ENCODE data around the gene GLT1D1.

Gene GLT1D1

DNA sequence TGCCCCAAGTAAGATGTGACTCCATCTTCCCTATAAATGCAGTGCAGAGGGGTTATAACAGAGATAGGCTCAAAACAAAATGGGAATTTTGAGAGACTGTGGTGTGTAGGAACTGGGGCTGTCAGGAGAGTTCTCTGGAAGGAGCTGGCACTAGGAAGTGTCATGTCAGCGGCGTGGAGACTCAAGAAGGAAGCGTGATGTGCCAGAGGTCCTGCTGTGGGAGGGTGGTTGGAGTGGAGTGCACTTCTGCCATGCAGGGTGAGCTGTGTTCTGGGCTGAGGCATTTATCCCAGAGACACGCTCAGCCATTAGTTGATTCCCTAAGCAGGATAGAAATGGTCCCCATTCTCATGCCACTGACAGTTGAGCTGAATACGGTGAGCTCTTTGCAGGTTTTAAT, 19.0 kb downstream of the GLT1D1 start:
- no peak for DNase-seq (ENCODE audit: low read depth)
- no peak overlapping the region for H3K4me3 ChIP-seq (replicated peaks; ENCODE audit: low read depth, low read length)
- no peak for TF ChIP-seq CTCF (IDR thresholded peaks at IDR 0.05; ENCODE audit: low read length, missing control alignments)

GRCh38 chr12:128876559-128876958, 23.3 kb downstream of the GLT1D1 start:
- no peak for TF ChIP-seq CTCF (IDR thresholded peaks at IDR 0.05; ENCODE audit: low read length, missing control alignments)
- no peak for DNase-seq (ENCODE audit: low read depth)
- H3K4me3 ChIP-seq (replicated peaks; ENCODE audit: low read depth, low read length), result no peak overlapping the region

DNA sequence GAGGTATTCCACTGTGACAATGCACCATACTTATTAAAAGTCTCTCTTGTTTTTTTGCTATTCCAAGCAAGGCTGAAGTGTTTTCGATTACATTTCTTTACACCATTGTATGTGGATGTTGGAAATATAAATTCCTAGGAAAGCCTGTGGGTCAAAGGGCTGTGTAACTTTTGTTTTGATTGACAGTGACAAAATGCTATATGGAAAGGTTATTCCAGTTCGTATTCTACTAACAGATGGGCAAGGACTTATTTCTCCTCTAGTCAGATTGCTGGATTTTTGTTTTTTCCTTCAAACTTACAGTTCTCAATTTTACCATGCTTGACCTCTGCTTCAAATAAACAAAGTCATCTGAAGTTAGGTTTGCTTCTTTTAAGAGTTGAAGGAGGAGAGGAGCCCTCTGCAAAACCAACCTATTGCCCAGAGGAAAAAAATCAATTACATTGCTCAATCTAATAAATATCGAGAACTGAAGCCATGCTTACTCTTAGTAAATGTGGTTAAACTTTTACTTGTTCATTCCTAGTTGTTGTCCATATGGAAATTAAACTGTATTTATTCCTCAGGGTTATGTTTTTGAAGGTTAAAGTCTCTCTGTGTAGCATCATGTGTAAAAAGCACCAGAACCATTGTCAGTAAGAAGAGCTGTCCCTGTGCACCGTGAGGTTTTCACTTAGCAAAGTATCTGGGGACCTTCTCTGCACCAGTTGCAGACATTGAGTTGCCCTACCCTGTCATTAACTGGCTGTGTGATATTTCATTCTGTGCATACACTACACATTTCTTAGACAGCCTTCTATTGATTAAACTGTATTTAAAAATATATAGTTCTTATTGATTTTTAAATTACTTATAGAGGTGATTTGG, 26.9 kb downstream of the GLT1D1 start:
- H3K4me3 ChIP-seq (replicated peaks; ENCODE audit: low read depth, low read length), result no peak overlapping the region
- no peak for TF ChIP-seq CTCF (IDR thresholded peaks at IDR 0.05; ENCODE audit: low read length, missing control alignments)
- DNase-seq (ENCODE audit: low read depth), result no peak

DNA sequence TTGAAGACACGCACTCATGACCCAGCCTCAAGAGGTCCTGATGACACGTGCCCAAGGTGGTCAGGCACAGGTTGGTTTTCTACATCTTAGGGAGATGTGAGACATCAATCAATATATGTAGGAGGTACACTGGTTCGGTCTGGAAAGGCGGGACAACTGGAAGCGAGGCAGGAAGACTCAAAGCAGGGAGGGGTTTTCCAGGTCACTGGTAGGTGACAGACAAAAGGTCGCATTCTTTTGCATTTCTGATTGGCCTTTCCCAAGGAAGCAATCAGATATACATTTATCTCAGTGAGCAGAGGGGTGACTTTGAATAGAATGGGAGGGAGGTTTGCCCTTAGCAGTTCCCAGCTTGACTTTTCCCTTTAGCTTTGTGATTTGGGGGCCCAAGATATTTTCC, 38.6 kb downstream of the GLT1D1 start:
- H3K4me3 ChIP-seq (replicated peaks; ENCODE audit: low read depth, low read length), result no peak overlapping the region
- no peak for DNase-seq (ENCODE audit: low read depth)
- no peak for TF ChIP-seq CTCF (IDR thresholded peaks at IDR 0.05; ENCODE audit: low read length, missing control alignments)

- TF ChIP-seq CTCF (IDR thresholded peaks at IDR 0.05; ENCODE audit: low read length, missing control alignments), result no peak
- no peak for DNase-seq (ENCODE audit: low read depth)
- no peak overlapping the region for H3K4me3 ChIP-seq (replicated peaks; ENCODE audit: low read depth, low read length)
Measured at GRCh38 chr12:128903236-128903635, 50.0 kb downstream of the GLT1D1 start.

GRCh38 chr12:128905003-128905544, 51.8 kb downstream of the GLT1D1 start:
- DNase-seq (ENCODE audit: low read depth), result no peak
- TF ChIP-seq CTCF (IDR thresholded peaks at IDR 0.05; ENCODE audit: low read length, missing control alignments), result no peak
- H3K4me3 ChIP-seq (replicated peaks; ENCODE audit: low read depth, low read length), result no peak overlapping the region
